ENCODE measurements around the gene BICD1.

BICD1 gene

DNA sequence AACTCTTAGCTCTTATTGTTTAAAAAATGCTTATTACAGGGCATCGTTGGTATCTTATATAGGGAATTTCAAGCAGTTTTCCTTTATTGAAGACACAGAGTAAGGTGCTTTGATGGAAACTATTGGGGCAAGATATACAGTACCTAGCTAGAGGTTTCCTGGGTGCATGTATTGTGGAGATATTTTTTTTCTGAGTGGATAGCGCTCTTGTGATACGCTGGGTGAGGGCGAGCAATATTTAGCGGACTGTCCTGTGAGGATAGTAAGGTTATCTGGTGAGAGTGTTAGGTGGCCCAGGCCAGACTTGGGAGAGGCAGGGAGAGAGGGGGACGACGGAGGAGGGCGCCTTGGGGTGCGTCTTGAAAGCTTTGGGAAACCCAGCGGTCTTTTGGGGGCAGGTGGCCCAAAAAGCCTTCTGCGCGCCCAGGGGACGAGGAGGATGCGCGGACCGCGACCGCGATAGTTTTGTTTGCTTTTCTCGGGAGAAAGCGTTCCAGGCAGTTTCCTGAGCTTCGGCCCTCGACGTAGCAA is 596 bp upstream of the BICD1 start:
- H3K4me2 ChIP-seq (ENCODE audit: insufficient read depth, low read length): peak overlapping the region; percentile 88
- H4K20me1 ChIP-seq (ENCODE audit: insufficient read depth, low read length): peaks cover 3% of the 10 kb centered on the region; the same call in 1 of the 2 replicates
- ATAC-seq (ENCODE audit: insufficient read depth, low read depth) (peak; percentile 2; the same call in 2 of the 3 replicates), DNase-seq (no peak)
- TF ChIP-seq EZH2 (IDR thresholded peaks at IDR 0.05; ENCODE audit: borderline replicate concordance, low read depth, low read length, severe bottlenecking): no peak
- no peak for TF ChIP-seq CTCF (IDR thresholded peaks at IDR 0.05; ENCODE audit: borderline replicate concordance, extremely low read depth, low read length, poor library complexity, severe bottlenecking)
- no peaks in the 10 kb centered on the region for H3K9me3 ChIP-seq (ENCODE audit: insufficient read depth, low read length, severe bottlenecking)
- peaks cover 46% of the 10 kb centered on the region for H3K79me2 ChIP-seq (ENCODE audit: insufficient read depth, low read length)
- H3K36me3 ChIP-seq (ENCODE audit: insufficient read depth, low read length): peaks cover 8% of the 10 kb centered on the region
- peak overlapping the region; percentile 88 for H2AFZ ChIP-seq (ENCODE audit: low read depth, low read length)
- H3K9ac ChIP-seq (ENCODE audit: low read depth, low read length): peak overlapping the region; percentile 97
- H3K27ac ChIP-seq (ENCODE audit: low read length): peak overlapping the region; percentile 91
- H3K4me1 ChIP-seq (ENCODE audit: insufficient read depth, low read length): peaks cover 45% of the 10 kb centered on the region
- peak overlapping the region; percentile 95 to 96; a peak in 3 of 4 replicates for H3K4me3 ChIP-seq (ENCODE audit: low read depth in 1 of 2, low read length in 2 of 2)
- H3K27me3 ChIP-seq (ENCODE audit: insufficient read depth, low read length, poor library complexity): no peaks in the 10 kb centered on the region

GRCh38 chr12:32107359-32108267 is 966 bp downstream of the BICD1 start:
- ATAC-seq (ENCODE audit: insufficient read depth, low read depth): peak; percentile 15
- TF ChIP-seq EZH2 (IDR thresholded peaks at IDR 0.05; ENCODE audit: borderline replicate concordance, low read depth, low read length, severe bottlenecking): no peak
- no peak for TF ChIP-seq CTCF (IDR thresholded peaks at IDR 0.05; ENCODE audit: borderline replicate concordance, extremely low read depth, low read length, poor library complexity, severe bottlenecking)
- Histone ChIP-seq H4K20me1 (ENCODE audit: insufficient read depth, low read length) (peaks cover 3% of the 10 kb centered on the region; the same call in 1 of the 2 replicates), H3K4me3 (ENCODE audit: low read depth in 1 of 2, low read length in 2 of 2) (peak overlapping the region; percentile 95 to 96), H3K36me3 (ENCODE audit: insufficient read depth, low read length) (peaks cover 13% of the 10 kb centered on the region), H3K4me2 (ENCODE audit: insufficient read depth, low read length) (peak overlapping the region; percentile 88), H3K4me1 (ENCODE audit: insufficient read depth, low read length) (peaks cover 46% of the 10 kb centered on the region), H2AFZ (ENCODE audit: low read depth, low read length) (peak overlapping the region; percentile 88), H3K9ac (ENCODE audit: low read depth, low read length) (peak overlapping the region; percentile 97), H3K79me2 (ENCODE audit: insufficient read depth, low read length) (peaks cover 59% of the 10 kb centered on the region), H3K9me3 (ENCODE audit: insufficient read depth, low read length, severe bottlenecking) (no peaks in the 10 kb centered on the region), H3K27ac (ENCODE audit: low read length) (peak overlapping the region; percentile 91), H3K27me3 (ENCODE audit: insufficient read depth, low read length, poor library complexity) (no peaks in the 10 kb centered on the region)
- peak; percentile 33 for DNase-seq

GRCh38 chr12:32108787-32109186 is 2.1 kb downstream of the BICD1 start:
- peak overlapping the region; percentile 1; the same call in 1 of the 2 replicates for H3K27ac ChIP-seq (ENCODE audit: low read length)
- peaks cover 68% of the 10 kb centered on the region for H3K79me2 ChIP-seq (ENCODE audit: insufficient read depth, low read length)

More at GRCh38 chr12:32108787-32109186, 2.1 kb downstream of the BICD1 start:
- no peak for ATAC-seq (ENCODE audit: insufficient read depth, low read depth)
- Histone ChIP-seq H3K4me1 (ENCODE audit: insufficient read depth, low read length) (peaks cover 46% of the 10 kb centered on the region), H2AFZ (ENCODE audit: low read depth, low read length) (no peak overlapping the region), H3K9ac (ENCODE audit: low read depth, low read length) (peak overlapping the region; percentile 97), H4K20me1 (ENCODE audit: insufficient read depth, low read length) (peaks cover 3% of the 10 kb centered on the region; the same call in 1 of the 2 replicates), H3K27me3 (ENCODE audit: insufficient read depth, low read length, poor library complexity) (no peaks in the 10 kb centered on the region), H3K4me2 (ENCODE audit: insufficient read depth, low read length) (peak overlapping the region; percentile 88), H3K4me3 (ENCODE audit: low read depth in 1 of 2, low read length in 2 of 2) (peak overlapping the region; percentile 95 to 96; a peak in 3 of 4 replicates), H3K36me3 (ENCODE audit: insufficient read depth, low read length) (peaks cover 16% of the 10 kb centered on the region), H3K9me3 (ENCODE audit: insufficient read depth, low read length, severe bottlenecking) (no peaks in the 10 kb centered on the region)
- TF ChIP-seq EZH2 (IDR thresholded peaks at IDR 0.05; ENCODE audit: borderline replicate concordance, low read depth, low read length, severe bottlenecking) (no peak), CTCF (IDR thresholded peaks at IDR 0.05; ENCODE audit: borderline replicate concordance, extremely low read depth, low read length, poor library complexity, severe bottlenecking) (no peak)
- no peak for DNase-seq

Data from DND-41 (cell line).